SH-SY5Y (cell line): Measurements from ENCODE around the gene RCHY1.

Experiments
- GATA2 ChIP-seq: IDR thresholded peaks from 2 replicates; pipeline ENCODE4 v1.6.1; 2011; ENCODE audit warnings: mild to moderate bottlenecking, low read depth, low read length
- GATA3 ChIP-seq: IDR thresholded peaks from 2 replicates; pipeline ENCODE4 v1.6.1; 2011; ENCODE audit warnings: low read depth, mild to moderate bottlenecking, low read length, moderate library complexity

DNA sequence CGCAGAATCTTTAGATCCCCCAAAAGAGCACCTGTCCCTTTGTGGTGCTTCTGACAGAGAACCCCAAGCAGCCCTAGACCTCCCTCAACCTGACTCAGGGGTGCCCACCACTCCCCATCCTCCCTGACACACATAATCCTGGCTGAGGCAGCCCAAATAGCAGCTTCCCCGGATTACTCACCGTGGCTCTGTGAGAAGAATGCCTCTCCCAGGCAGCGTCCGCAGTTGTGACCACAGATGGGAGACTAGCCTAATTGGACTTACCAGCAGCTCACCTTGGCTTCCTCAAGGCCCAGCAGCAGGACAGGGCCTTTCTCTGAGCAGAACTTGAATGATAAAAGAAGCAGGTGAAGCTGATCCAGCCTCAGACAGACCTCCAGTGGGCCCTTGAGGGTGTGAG is 31.3 kb upstream of the RCHY1 start:
- TF ChIP-seq GATA2 (no peak), GATA3 (no peak)
